AML-193 (cell line): ENCODE measurements around the gene NPRL2.

Experiments
- DNase-seq, 2 experiments: peaks; one replicate each; lab custom pipeline; 2025; lab: John Stamatoyannopoulos, UW

NPRL2 gene

GRCh38 chr3:50350213-50350526, 405 bp downstream of the NPRL2 start:
- no peak for DNase-seq

- peak; percentile 70 to 86 for DNase-seq
Observed at GRCh38 chr3:50347187-50347813, 3.3 kb downstream of the NPRL2 start.

DNA sequence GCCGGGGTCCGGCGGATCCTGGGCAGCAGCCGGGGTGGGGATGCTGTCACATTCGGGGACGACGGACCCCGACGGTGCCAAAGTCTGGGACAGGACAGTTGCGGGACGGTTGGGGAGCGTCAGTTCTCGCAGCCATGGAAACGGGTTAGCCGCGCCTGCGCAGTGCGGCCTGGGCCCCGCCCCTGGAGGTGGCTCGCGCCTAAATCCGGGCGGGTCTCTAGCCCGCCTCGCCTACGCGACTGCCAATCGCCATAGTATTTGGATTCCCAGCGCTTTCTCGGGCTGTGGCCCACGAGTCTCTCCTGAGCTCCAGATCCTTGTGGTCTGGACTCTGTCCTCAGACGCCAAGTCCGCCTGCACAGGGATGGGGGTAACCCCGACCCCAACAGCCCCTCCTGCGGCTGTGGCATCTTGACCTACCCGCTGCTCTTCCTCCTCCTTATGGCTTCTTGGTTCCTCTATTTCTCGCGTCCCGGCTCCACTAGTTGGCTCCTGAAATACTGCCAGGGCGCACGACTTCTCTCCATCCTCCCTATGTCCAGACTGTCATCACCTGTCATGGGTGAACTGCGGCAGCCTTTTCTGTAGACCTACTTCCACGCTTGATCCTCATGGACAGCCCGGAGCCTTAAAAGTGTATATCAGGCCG, 4.9 kb downstream of the NPRL2 start, which contains the start of gene ZMYND10:
Gene ZMYND10, minus strand, starts transcription at position 147 of the 649 bp plus-strand sequence. CDS start 153 bp downstream, outside the sequence.
- no peak for DNase-seq

GRCh38 chr3:50345008-50345407, 5.6 kb downstream of the NPRL2 start:
- no peak for DNase-seq

DNA sequence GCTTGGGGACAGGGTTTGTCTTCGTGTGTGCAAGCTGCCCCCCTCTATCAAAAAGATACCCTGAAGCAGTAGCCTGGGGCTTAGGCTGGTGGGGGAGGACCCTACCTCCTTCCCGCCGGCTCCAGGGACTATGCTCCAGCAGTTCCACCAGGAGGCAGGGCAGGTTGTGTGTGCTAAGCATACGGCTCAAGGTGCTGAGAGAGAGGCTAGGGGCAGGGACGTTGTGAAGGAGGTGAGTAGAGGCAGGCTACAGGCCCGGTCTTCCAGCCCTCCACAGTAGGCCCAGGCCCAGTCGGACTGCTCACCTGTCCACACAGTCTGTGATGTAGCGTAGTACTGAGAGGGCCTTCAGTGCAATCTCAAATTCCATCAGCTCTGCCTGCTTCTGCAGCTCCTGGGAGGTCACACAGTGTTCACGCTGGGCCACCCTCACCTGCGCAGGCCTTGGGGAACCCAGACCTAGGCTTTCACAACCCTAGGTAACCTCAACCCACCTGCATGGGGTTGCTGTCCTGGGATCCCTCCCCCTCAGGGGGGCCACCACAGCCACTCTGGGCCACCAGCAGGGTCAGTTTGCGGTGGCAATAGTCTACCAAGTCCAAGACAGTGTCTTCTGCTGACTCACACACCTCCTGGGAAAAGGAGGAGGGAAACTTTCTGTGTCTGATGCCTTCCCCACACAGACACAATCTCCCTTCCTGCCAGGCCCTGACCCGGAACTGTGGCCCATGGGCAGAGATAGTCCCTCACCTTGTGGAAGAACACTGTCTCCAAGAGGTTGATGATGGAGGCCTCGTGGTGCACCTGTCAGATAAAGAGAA, 7.6 kb downstream of the NPRL2 start:
- DNase-seq: no peak

GRCh38 chr3:50341996-50342650, 8.5 kb downstream of the NPRL2 start:
- DNase-seq: no peak

GRCh38 chr3:50341537-50341936, 9.0 kb downstream of the NPRL2 start:
- no peak for DNase-seq

- peak; percentile 100 for DNase-seq
Observed at GRCh38 chr3:50340448-50341329, 9.9 kb downstream of the NPRL2 start, which contains the start of gene RASSF1. RASSF1 (minus strand) TSS chr3:50340836; CDS start chr3:50340805, 31 bp downstream.

DNA sequence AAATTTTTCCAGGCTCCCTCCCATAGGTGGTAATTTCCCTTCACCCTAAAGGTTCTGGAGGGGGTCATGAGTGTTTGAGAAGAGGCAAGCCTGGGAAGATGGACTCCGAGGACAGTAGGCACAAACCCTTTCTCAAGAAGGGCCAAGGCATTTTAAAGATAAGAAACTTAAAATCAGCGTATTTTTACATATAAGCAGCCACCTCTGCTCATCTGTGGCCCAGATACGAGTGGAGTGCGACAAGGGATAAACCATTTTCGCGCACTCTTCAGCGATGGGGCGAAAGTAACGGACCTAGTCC, 10.5 kb downstream of the NPRL2 start:
- DNase-seq: no peak

DNA sequence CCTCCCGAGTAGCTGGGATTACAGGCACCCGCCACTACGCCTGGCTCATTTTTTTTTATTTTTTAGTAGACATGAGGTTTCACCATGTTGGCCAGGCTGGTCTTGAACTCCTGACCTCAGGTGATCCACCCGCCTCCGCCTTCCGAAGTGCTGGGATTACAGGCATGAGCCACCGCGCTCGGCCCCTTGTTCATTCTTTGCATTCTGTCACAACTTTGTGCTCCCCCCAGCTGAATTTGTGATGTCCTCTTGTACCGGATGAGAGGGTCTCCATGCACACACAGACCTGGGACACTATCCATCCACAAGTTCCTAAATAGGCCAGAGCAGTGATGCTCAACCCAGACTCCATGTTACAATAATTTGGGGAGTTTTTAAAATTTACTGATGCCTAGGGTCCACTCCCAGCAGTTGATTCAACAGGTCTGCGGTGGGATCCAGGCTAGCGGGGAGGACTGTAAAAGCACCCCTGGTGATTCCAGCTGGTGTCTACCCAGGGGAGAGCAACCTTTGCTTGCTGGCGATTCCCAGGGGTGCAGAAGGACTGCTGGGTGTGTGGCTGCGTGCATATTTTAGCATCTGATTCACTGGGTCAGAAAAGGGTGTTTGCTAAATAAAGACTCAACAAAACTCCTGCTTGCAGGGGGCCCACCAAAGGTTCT, 11.0 kb downstream of the NPRL2 start:
- no peak for DNase-seq

DNA sequence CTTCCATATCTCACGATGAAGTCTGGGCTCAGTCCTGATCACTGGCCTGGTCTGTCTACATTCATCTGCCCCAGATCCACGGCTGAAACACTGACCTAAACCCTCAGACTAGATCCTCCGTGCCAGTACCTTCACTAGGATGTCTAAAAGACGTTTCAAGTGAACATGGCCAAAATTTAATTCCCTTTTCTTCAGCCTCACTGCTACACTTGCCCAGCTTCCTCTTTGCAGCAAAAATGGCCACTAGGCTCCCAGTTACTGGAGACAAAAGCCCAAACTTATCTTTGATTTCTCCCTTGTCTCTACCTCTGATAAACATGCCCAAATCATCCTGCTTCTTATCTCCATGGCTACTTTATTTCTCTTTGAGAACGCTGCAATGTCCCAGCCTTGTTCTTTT, 11.6 kb downstream of the NPRL2 start:
- DNase-seq: peak; percentile 51 to 59

GRCh38 chr3:50337175-50337861, 13.3 kb downstream of the NPRL2 start:
- DNase-seq: peak; percentile 100

GRCh38 chr3:50336452-50337174, 14.0 kb downstream of the NPRL2 start:
- DNase-seq: no peak

- no peak for DNase-seq
Observed at GRCh38 chr3:50334339-50335075, 16.1 kb downstream of the NPRL2 start.

DNA sequence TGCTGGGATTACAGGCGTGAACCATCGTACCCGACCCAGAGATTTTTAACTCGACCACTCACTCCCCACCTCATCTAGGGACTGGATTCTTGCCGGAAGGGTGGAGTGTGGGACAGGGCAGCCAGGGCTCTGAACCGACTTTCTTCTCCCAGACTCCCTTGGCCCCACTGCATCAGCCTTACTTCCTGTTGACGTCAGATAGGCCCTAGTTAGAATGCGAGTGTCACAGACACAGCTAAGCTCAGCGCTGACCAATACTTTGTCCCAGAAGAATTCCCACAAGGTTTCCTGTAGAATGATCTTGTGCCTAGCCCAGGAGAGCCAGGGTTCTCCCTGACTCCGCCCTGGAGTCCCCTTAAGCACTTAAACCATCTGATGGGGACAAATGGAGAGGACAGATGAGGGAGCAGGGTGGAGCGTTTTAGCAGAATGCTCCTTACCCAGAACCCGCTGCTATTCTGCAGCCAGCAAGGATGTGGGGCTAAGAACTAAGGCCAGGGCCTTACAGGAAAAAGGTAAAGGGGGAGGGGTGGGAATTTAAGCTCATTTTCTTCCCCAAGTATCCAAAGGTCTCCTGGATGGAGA, 16.7 kb downstream of the NPRL2 start:
- DNase-seq: no peak

GRCh38 chr3:50331364-50331907, 19.1 kb downstream of the NPRL2 start:
- no peak for DNase-seq

DNA sequence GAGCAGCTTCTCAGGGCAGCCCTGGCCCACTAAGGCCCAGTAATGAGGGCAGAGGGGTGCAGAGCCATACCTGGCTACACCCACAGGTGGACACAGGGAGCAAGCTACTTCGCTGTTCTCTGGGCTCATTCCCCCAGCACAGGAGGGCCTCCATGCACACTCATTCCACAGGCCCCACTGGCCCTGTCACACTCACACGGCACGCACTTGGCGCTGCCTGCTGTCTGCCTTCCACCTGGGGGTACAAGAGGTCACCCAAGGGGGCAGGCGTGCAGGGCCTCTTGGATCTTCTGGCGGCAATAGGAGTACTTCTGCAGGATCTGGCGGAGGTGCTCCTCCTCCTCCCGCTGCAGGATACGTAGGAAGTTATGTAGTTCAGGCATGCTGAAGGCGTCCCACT, 20.2 kb downstream of the NPRL2 start:
- no peak for DNase-seq

- DNase-seq: peak; percentile 98 to 99
Observed at GRCh38 chr3:50327943-50328691, 22.5 kb downstream of the NPRL2 start, which contains the start of gene TUSC2. TUSC2 (minus strand) TSS chr3:50328223; CDS start chr3:50328099, 124 bp downstream.
